HG03439 (cell line): Measurements from ENCODE around the gene KNOP1.
"Not testable (repeated sequence)": the region's sequence is repeated elsewhere in the genome, so short reads cannot be mapped to it uniquely, and the experiment has no call there.

Experiments
- ATAC-seq: cut with Tn5 transposase; IDR thresholded peaks from one replicate; pipeline ENCODE4 v1.9.1; 2021; ENCODE audit warnings: mild to moderate bottlenecking, moderate library complexity; ENCODE audit not compliant: unreplicated experiment

The KNOP1 gene

DNA sequence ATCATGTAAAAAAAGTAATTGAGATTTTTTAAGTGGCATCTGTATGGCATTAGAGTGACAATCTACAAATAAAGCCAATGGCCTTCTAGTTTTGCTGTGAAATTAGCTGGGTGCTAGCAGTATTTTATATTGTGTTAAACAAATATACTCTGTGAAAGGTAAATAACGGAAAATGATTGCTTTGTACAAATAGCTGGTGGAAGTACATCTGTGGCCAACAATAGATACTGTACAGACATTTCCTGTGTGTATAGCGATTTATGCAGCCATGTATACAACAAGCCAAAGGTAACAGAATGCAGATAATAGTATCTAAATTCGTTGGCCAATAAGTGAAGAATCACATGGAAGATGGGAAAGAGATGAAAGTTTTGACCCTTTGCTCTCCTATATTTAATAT, 26.6 kb upstream of the KNOP1 start:
- ATAC-seq: no peak

DNA sequence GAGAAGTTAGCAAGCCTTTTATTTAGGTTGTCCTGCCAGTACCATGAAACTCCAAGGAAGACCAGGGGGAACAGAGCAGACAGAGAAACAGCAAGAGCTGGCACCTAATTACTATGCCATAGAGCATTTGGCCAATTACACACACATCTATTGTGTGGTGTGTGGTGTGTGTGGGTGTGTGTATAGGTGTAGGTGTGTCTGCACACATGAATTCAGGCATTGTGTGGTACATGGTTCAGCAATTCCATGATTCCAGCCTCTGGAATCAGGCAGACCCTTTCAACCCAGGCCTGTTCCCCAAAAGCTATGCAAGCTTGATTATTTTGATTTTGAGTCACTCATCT, 25.8 kb upstream of the KNOP1 start:
- no peak for ATAC-seq

DNA sequence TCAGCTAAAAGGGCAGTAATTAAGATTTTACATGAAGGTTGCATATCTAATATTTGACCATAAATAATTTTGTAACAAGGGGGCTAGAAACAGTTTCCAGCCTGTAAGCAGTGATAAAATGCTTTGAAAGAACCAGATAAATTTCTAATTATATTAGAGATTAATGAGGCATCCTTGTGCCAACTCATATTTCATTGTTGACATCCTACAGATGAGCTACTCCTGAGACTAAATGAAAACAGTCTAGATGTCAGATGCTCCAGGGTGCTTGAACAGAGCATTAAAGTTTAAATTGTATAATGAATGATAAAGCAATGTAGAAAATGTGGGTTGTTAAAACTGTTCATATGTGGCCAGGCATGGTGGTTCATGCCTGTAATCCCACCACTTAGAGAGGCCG, 23.3 kb upstream of the KNOP1 start:
- ATAC-seq: no peak

DNA sequence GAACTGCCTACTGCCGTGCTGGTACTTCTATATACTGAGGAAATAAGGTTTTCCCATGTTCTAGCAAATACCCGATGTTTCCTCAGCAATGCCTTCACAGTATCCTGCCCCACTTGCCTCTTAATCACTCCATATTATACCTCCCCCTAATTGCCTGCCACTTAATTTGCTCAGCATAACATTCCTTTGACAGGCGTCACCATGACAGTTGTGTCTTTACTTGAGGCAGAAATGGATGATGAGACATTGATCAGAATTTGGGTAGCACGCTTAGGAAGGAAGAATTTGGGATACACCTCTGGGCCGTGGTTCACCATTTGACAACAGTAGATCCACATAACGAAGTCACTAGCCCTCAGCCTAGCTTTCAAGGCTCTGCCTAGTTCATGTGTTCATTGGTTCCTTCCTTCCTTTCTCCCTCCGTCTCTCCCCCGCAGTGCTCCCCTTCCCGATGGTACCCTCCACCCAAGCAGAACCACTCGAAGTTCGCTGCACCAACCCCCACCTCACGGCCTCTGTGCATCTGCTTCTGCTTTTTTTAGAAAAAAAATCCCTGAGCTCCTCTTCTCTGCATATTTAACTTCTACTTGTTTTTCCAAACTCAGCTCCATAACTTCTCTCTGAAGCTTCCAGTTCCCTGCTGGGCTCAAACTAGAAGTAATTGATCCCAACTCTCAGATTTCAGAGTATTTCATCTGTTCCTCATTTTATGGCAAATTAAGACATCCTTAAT, 19.4 kb upstream of the KNOP1 start:
- ATAC-seq: no peak

DNA sequence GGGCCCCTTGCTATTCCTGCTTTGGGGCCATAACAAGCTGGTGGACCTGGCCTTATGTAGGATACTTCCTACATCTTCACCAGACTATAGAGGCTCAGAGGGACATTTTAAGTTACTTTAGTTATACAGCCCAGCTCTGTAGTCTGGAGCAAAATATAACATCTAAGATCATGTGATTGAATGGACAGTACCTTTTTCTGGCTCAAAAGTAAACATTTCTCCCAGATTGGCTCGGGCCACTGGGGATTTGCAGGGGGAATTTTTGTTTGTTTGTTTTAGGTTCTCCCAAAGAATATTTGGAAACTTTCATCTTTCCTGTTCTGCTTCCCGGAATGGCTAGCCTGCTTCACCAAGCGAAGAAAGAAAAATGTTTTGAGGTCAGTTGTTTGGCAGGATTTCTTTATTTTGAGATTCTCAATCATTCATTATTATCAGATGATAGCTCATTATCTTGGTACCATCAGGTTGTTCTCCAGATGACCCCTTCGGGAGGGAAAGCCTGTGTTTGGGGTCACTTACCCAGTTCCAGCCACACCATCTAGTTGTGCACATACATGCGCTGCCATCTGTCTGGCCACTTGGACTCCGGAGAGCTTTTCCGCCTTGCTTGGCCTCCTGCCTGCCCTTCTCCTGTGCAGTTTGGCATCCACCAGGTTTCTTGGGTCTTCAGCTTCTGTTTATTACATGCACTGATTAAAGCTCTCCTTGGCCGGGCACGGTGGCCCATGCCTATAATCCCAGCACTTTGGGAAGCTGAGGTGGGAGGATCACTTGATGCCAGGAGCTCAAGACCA, 17.2 kb upstream of the KNOP1 start:
- no peak for ATAC-seq

DNA sequence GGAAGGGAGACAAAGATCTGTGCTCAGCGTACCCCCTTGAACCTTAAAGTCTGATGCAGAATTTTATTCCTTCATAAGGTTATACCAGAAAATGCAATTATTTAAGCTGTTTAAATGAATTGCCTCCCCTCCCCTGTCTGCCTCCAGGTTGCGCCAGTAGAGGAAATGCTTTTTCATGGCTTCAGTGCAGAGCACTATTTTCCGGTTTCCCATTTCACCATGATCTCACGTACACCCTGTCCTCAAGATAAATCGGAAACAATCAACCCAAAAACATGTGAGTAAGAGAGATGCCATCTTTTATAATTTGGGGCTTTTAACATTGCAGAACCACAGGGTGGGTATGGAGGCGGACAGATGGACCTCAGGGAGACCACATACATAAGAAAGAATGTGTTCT, 15.5 kb upstream of the KNOP1 start:
- ATAC-seq: no peak

DNA sequence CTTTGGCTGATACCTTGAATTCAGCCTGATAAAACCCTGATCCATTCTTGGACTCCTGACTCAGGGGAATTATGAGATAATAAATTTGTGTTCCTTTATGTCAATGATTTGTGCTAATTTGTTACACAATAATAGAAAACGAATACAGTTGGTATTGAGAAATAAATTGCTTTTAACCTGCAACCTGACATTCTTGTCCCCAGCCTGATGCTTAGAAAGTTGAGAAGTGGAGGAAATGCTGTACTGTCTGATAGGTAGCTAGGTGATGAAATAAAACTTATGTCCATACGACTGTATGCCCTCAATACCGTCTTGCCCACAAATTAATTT, 10.6 kb upstream of the KNOP1 start:
- no peak for ATAC-seq

DNA sequence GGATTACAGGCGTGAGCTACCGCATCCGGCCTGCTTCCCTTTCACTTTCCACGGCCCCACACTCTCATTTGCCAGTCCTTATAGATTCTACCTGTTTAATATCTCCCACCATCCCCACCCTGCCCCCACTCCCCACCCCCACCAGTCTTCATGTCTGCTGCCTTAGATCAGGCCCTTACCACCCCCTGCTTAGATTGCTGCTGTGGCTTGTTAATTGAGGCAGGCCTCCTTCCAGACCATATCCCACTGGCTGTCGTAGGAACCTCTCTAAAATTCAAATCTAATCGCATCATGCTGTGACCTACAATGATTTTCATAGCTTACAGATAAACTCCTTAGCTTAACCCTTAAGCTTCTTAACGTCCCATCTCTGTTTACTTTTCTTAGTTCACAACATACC, 5.0 kb upstream of the KNOP1 start:
- no peak for ATAC-seq

DNA sequence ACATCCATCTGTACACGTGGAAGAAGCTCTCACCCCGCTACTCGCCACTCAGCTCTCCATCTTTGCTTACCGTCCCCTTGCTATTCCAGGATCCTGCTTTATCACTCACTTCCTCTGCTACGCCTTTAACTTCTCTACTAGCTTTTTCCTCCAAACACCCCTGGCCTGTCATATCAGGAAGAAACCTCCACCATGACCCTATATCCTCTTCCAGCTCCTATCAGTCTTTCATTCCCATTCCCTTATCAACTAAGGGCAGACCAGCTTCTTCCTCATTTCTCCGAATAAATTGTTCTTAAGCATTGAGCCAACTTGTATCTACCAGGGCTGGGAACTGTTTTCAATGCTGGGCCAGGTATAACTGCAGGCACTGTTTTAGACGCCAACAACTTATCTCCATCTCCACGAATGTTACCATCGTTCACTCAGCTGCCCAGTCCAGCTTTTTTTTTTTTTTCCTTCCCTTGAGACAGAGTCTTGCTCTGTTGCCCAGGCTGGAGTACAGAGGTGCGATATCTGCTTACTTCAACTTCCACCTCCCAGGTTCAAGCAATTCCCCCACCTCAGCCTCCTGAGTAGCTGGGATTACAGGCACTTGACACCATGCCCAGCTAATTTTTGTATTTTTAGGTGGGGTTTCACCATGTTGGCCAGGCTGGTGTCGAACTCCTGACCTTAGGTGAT, 4.4 kb upstream of the KNOP1 start:
- ATAC-seq: no peak

DNA sequence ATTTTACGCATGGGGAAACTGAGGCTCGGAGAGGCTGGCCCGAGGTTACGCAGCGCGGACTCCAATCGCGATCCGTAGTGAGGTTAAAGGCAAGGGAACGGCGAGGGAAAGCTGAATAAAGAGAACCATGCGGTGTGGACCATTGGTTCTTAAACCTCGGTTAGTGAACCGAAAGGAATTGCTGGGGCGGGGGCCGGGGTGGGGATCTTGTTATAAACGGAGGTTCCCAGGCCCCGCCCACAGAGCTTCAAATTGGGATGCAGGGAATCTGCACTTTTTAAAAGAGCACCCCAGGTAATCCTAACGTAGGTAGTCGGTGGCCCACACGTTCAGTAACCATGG, 568 bp upstream of the KNOP1 start:
- no peak for ATAC-seq

DNA sequence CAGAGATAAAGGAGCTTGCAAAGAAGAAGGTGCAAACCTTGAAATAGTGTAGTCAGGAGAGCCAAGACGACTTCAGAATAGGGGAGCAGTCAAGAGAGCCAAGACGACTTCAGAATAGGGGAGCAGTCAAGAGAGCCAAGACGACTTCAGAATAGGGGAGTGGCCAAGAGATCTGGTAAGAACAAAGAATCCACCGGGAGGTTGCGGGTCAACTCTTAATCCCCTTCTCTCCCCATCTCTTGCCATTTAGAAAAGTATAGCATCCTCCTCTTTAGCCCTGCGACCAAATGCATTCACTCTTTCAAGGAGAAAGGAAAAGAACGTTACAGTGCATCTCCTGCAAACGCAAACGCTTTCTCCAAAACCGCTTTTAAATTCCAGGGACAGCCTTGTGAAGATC, 713 bp downstream of the KNOP1 start:
- no peak for ATAC-seq

DNA sequence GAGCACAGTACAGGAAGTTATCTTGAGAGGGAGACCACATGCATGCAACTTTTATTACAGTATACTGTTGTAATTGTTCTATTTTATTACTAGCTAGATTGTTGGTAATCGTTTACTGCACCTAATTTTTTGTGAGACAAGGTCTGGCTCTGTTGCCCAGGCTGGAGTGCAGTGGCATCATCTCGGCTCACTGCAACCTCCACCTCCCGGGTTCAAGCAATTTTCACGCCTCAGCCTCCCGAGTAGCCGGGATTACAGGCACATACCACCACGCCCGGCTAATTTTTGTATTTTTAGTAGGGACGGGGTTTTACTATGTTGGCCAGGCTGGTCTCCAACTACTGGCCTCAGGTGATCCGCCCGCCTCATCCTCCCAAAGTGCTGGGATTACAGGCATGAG, 1.3 kb downstream of the KNOP1 start:
- ATAC-seq: not testable (repeated sequence)

DNA sequence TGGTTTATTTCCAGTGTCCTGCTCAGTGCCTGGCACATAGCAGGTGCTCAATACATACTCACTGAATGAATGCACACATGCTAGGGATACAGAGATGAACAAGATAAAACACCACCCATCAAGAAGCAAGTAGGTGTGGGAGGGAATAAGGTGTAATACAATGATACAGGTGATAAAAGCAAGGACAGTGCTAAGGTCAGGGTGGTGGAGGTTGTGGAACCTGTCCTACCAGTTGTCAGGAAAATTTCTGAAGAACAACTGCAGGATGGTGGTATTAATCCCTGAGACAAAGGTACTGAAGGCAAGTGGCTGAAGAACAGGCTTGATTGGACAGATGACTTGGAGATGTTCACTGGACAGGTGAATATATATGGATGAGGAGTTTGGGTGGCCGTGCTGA, 1.8 kb downstream of the KNOP1 start:
- ATAC-seq: no peak

DNA sequence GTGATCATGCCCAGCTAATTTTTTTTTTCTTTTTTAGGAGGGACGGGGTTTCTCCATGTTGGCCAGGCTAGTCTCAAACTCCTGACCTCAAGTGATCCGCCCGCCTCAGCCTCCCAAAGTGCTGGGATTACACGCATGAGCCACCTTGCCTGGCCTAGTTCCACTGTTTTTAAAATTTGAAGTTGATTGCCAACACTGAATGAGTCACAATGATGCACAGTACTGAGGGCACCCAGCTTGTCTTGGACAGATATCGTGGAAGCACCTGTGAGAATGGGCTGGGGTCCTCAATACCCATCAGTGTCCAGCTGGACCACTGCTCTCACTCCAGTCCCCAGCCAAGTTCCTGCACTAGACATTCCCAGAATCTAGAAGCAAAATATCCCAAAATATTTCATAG, 2.5 kb downstream of the KNOP1 start:
- ATAC-seq: no peak

DNA sequence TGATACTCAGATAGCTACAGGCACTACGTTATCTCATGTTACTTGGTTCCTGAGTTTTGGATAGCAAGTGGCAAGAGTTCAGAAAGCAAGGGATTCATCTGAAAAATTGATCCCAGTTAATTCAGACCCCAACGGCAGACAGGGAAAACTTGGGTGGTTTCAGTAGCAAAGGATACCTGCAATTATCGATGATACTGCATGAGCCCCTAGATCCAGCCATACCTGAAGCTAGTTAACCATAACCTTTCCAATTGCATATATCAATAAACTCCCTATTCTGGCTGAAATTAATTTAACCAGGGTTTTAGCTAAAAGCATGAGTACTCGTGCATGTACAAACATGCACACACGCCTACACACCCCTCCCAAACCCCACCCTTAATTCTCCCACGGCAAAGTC, 4.3 kb downstream of the KNOP1 start:
- ATAC-seq: no peak

DNA sequence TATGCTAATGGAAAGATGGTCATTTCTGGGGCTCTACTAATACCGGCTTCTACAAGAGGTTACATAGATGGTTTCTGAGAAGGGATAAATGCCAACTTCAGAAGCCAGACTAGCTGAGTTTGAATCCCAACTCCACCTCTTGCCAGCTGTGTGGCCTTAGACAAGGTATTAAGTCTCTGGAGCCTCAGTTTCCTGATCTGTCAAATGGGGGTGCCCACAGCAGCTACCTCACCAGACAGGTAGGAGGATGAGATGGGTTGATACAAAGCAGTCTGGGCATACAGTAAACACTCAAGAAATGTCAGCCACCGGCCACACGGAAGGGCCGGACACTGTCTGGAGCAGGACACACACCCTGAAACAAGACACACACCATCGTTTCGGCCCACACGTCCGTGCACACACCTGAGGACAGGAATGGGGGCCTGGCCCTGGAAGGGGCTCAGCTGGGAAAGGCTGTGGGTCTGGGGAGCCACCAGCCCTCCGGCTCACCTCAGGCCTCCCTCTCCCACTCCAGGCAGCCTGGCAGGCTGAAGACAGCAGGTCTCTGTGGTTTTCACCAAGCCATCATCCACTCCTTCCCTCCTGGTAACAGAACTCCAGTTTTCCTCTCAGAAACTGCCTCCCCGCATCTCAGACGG, 5.5 kb downstream of the KNOP1 start:
- no peak for ATAC-seq

DNA sequence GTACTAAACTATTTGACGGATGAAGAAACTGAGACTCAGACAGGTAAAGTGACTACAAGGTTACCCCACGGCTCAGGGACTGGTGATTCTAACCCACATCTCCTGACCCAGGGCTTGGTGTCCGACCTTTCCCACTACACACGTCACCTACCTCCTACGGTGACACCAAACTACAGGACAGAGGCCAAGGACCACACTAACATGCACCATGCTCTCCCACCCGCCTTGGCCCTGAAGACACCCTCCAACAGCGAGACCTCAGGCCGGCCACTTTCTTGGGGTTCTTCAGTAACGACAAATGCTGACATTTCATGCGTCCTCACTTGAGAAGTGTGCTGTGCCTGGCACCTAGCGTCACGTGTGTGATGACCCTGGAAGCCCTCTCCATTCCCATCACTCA, 6.4 kb downstream of the KNOP1 start:
- ATAC-seq: no peak

DNA sequence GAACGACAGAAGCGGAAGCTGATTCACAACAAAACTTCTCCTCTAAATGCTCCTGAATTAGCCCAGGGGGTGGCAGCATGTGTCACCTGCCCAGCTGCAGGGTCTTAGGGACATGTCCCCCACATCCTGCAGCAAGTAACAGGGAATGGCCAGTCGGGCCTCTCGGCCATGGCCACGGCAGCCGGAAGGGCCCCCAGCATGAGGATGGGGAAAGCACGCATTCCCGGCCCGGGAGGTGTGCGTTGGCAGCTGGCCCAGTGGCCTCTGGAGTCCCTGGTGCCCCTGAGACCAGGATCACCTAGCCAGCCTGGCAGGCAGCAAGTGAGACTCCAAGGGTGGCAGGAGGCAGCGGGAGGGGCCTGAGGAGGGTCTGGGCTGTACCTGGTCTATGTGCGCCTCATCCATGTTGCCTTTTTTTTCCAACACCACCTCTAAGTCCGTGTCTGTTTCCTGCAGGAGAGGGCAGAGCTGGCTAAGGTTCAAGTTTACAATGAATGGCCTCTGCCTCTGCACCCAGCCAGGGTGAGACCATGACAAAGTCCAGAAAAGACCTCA, 7.0 kb downstream of the KNOP1 start:
- no peak for ATAC-seq

DNA sequence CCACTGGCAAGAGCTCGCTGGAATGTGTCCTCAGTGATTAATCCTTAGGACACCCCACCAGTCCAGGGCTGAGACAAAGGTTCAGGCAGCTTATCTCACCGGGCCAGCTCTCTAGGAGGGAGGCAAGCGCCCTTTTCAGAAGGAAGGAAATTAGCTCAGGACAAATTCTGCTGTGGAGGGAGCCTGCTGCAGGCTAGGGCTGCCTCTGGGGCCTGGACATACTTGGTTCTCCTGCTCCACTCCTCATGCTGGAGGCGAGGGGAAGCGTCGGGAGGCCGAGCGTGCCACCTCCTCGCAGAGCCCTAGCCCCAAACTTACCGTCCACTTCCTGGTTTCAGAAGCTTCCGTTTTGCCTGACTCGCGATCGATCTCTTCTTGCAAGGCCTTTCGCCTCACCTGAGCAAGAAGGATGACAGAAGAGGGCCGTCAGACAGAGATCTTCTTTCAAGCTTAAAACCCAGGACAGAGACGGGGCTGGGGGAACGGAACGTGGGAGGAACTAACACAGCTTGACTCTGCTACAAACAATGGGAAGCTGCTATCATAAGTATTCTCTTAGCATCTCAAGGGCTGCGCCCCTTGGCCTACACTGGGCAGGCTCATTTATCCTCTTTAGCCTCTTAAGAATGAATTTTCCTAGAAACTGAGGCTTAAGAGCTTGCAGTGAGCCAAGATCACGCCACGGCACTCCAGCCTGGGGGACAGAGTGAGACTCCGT, 7.7 kb downstream of the KNOP1 start:
- no peak for ATAC-seq

DNA sequence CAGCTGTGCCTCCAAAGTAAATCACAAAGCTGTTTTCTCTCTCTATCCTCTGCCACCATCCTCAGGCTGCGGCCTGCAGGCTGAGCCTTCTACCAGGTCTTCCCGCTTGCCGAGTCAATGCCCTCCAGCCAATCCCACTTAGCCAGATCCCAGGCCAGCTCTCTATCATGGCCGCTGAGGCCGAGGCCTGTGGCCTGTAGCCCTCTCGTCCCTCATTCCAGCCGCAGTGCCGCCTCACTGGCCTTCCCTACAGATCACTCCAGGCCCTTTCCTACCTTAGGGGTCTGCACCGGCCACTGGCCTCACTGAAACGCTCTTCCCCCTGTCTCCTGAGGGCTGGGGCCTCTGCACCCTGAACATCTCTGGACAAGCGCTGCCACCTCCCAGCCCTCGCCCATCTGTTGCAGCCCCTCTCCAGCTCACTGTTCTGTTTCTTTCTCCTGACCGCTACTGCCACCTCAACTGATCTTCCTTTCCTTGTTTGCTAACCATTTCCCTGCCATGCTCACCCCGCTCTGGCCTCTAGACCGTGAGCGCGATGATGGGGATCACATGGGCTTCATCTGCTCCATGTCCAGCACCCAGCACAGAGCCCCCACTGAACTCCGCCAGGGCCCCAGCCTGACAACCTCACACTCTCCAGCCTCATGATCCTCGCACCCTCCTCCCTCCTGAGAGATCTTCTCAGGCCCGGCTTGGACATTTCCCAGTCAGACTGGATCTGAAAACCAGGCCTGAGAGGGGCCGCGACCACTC, 8.5 kb downstream of the KNOP1 start:
- no peak for ATAC-seq
